ENCODE data around the gene FBXW8.
"Not testable (repeated sequence)": the region's sequence is repeated elsewhere in the genome, so short reads cannot be mapped to it uniquely, and the experiment has no call there.

FBXW8 gene

GRCh38 chr12:117049295-117049694, 138.5 kb downstream of the FBXW8 start:
- in situ Hi-C loops (cut with HindIII; ENCODE audit: low sequenced_read_pairs), result no loop called here

- in situ Hi-C loops (cut with HindIII; ENCODE audit: low sequenced_read_pairs), result no loop called here
Measured at GRCh38 chr12:117050060-117050459, 139.3 kb downstream of the FBXW8 start.

GRCh38 chr12:117051380-117051779, 140.6 kb downstream of the FBXW8 start:
- in situ Hi-C loops (cut with HindIII; ENCODE audit: low sequenced_read_pairs), result no loop called here

- in situ Hi-C loops (cut with HindIII; ENCODE audit: low sequenced_read_pairs), result no loop called here
Measured at GRCh38 chr12:117052386-117053049, 141.8 kb downstream of the FBXW8 start.

- in situ Hi-C loops (cut with HindIII; ENCODE audit: low sequenced_read_pairs), result no loop called here
Measured at GRCh38 chr12:117053050-117053400, 142.3 kb downstream of the FBXW8 start.

GRCh38 chr12:117053597-117054201, 142.9 kb downstream of the FBXW8 start:
- in situ Hi-C loops (cut with HindIII; ENCODE audit: low sequenced_read_pairs), result no loop called here

GRCh38 chr12:117054279-117054678, 143.5 kb downstream of the FBXW8 start:
- in situ Hi-C loops (cut with HindIII; ENCODE audit: low sequenced_read_pairs), result no loop called here

GRCh38 chr12:117057626-117058025, 146.9 kb downstream of the FBXW8 start:
- in situ Hi-C loops (cut with HindIII; ENCODE audit: low sequenced_read_pairs), result not testable (repeated sequence)

GRCh38 chr12:117058442-117059072, 147.8 kb downstream of the FBXW8 start:
- in situ Hi-C loops (cut with HindIII; ENCODE audit: low sequenced_read_pairs), result no loop called here

- in situ Hi-C loops (cut with HindIII; ENCODE audit: low sequenced_read_pairs), result no loop called here
Measured at GRCh38 chr12:117059156-117059555, 148.4 kb downstream of the FBXW8 start.

GRCh38 chr12:117060246-117060928, 149.6 kb downstream of the FBXW8 start:
- in situ Hi-C loops (cut with HindIII; ENCODE audit: low sequenced_read_pairs), result no loop called here

GRCh38 chr12:117060929-117061305, 150.2 kb downstream of the FBXW8 start:
- in situ Hi-C loops (cut with HindIII; ENCODE audit: low sequenced_read_pairs), result no loop called here

- in situ Hi-C loops (cut with HindIII; ENCODE audit: low sequenced_read_pairs), result no loop called here
Measured at GRCh38 chr12:117061555-117062079, 150.9 kb downstream of the FBXW8 start.

- in situ Hi-C loops (cut with HindIII; ENCODE audit: low sequenced_read_pairs), result no loop called here
Measured at GRCh38 chr12:117063162-117063911, 152.6 kb downstream of the FBXW8 start.

- in situ Hi-C loops (cut with HindIII; ENCODE audit: low sequenced_read_pairs), result no loop called here
Measured at GRCh38 chr12:117064049-117064448, 153.3 kb downstream of the FBXW8 start.

- in situ Hi-C loops (cut with HindIII; ENCODE audit: low sequenced_read_pairs), result no loop called here
Measured at GRCh38 chr12:117064596-117064995, 153.8 kb downstream of the FBXW8 start.

GRCh38 chr12:117067016-117067415, 156.3 kb downstream of the FBXW8 start:
- in situ Hi-C loops (cut with HindIII; ENCODE audit: low sequenced_read_pairs), result no loop called here

GRCh38 chr12:117067638-117068037, 156.9 kb downstream of the FBXW8 start:
- in situ Hi-C loops (cut with HindIII; ENCODE audit: low sequenced_read_pairs), result no loop called here

GRCh38 chr12:117068492-117068891, 157.7 kb downstream of the FBXW8 start:
- in situ Hi-C loops (cut with HindIII; ENCODE audit: low sequenced_read_pairs), result no loop called here

GRCh38 chr12:117069101-117069797, 158.5 kb downstream of the FBXW8 start:
- in situ Hi-C loops (cut with HindIII; ENCODE audit: low sequenced_read_pairs), result no loop called here
